PFSK-1 (cell line): ENCODE results near the gene GRIN2D.

Experiments
- FOXP2 ChIP-seq: optimal IDR thresholded peaks from 2 replicates; pipeline ENCODE3; 2011; ENCODE audit warnings: borderline replicate concordance, control low read depth, inconsistent platforms; ENCODE audit not compliant: insufficient read depth; ENCODE audit errors: extremely low read length, extremely low read depth
- POLR2AphosphoS5 ChIP-seq: IDR thresholded peaks from 2 replicates; pipeline ENCODE4 v1.6.1; 2012; ENCODE audit warnings: low read depth, mild to moderate bottlenecking, control low read depth, low read length, moderate library complexity
- SIN3A ChIP-seq: IDR thresholded peaks from 2 replicates; pipeline ENCODE4 v1.6.1; 2012; ENCODE audit warnings: mild to moderate bottlenecking, low read length, moderate library complexity, borderline replicate concordance; ENCODE audit not compliant: insufficient read depth
- TAF1 ChIP-seq: IDR thresholded peaks from 2 replicates; pipeline ENCODE4 v1.6.1; 2012; ENCODE audit warnings: low read length, control low read depth, borderline replicate concordance; ENCODE audit not compliant: insufficient read depth
- TF ChIP-seq, protein P1 (sequence below), 2 experiments: IDR thresholded peaks; 2 replicates each; pipeline versions ENCODE4 v1.6.1 to v1.8.0; 2011 to 2012; ENCODE audit warnings: low read depth in 2 of 2, low read length in 2 of 2, control low read depth in 1 of 2, inconsistent platforms in 1 of 2, mild to moderate bottlenecking in 1 of 2, moderate library complexity in 1 of 2; ENCODE audit not compliant: insufficient read depth in 1 of 2

GRIN2D gene

GRCh38 chr19:48415395-48415794 is 21.9 kb downstream of the GRIN2D start:
- TF ChIP-seq SIN3A (no peak), TAF1 (no peak), FOXP2 (no peak), POLR2AphosphoS5 (no peak)

DNA sequence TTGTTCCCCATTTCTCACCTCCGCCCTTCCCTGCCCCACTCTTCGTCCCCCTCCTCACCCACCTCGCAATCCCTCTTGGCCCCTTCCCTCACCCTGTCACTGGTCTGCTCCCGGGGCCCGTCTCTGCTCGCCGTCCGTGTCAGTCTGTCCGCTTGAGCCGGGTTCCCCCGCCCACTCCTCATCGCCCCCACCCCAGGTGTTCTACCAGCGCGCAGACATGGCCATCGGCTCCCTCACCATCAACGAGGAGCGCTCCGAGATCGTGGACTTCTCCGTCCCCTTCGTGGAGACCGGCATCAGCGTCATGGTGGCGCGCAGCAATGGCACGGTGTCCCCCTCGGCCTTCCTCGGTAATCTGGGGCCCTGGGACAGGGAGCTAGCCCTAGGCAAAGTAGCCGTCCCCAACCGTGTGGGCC is 22.3 kb downstream of the GRIN2D start:
- TF ChIP-seq, protein P1, sequence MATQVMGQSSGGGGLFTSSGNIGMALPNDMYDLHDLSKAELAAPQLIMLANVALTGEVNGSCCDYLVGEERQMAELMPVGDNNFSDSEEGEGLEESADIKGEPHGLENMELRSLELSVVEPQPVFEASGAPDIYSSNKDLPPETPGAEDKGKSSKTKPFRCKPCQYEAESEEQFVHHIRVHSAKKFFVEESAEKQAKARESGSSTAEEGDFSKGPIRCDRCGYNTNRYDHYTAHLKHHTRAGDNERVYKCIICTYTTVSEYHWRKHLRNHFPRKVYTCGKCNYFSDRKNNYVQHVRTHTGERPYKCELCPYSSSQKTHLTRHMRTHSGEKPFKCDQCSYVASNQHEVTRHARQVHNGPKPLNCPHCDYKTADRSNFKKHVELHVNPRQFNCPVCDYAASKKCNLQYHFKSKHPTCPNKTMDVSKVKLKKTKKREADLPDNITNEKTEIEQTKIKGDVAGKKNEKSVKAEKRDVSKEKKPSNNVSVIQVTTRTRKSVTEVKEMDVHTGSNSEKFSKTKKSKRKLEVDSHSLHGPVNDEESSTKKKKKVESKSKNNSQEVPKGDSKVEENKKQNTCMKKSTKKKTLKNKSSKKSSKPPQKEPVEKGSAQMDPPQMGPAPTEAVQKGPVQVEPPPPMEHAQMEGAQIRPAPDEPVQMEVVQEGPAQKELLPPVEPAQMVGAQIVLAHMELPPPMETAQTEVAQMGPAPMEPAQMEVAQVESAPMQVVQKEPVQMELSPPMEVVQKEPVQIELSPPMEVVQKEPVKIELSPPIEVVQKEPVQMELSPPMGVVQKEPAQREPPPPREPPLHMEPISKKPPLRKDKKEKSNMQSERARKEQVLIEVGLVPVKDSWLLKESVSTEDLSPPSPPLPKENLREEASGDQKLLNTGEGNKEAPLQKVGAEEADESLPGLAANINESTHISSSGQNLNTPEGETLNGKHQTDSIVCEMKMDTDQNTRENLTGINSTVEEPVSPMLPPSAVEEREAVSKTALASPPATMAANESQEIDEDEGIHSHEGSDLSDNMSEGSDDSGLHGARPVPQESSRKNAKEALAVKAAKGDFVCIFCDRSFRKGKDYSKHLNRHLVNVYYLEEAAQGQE (IDR thresholded peaks at IDR 0.05; ENCODE audit: insufficient read depth in 1 of 2, low read depth in 2 of 2, low read length in 2 of 2), result no peak
- no peak for TF ChIP-seq TAF1
- TF ChIP-seq POLR2AphosphoS5, result no peak
- no peak for TF ChIP-seq SIN3A
- TF ChIP-seq FOXP2, result no peak

GRCh38 chr19:48417421-48417820 is 24.0 kb downstream of the GRIN2D start:
- TF ChIP-seq, protein P1 (IDR thresholded peaks at IDR 0.05; ENCODE audit: insufficient read depth in 1 of 2, low read depth in 2 of 2, low read length in 2 of 2), result no peak
- TF ChIP-seq FOXP2 (no peak), POLR2AphosphoS5 (no peak), TAF1 (no peak), SIN3A (no peak)

GRCh38 chr19:48418317-48419064 is 25.0 kb downstream of the GRIN2D start:
- no peak for TF ChIP-seq SIN3A
- TF ChIP-seq POLR2AphosphoS5, result no peak
- no peak for TF ChIP-seq FOXP2
- TF ChIP-seq TAF1, result no peak
- TF ChIP-seq, protein P1 (IDR thresholded peaks at IDR 0.05; ENCODE audit: insufficient read depth in 1 of 2, low read depth in 2 of 2, low read length in 2 of 2), result no peak

- no peak for TF ChIP-seq TAF1
- TF ChIP-seq FOXP2, result no peak
- TF ChIP-seq SIN3A, result no peak
- TF ChIP-seq, protein P1 (IDR thresholded peaks at IDR 0.05; ENCODE audit: insufficient read depth in 1 of 2, low read depth in 2 of 2, low read length in 2 of 2), result no peak
- TF ChIP-seq POLR2AphosphoS5, result no peak
These were observed 25.9 kb downstream of the GRIN2D start for GRCh38 chr19:48419158-48419920.
